GM12878 (cell line): Measurements from ENCODE around the gene EMILIN2. TPM values are rescaled to one million over a fixed set of nuclear protein-coding genes. Genes with fewer than 3 reads are reported as not detected.

Experiments
- ATAC-seq: fragments of 200-7000 bp; cut with Tn5 transposase; 3 replicates; pipeline ENCODE4 v1.9.1; 2020; ENCODE audit warnings: mild to moderate bottlenecking, moderate library complexity
- BruUV-seq: library from RNA; stranded (reverse); fragments of 400-500 nt; replicated peaks from 2 replicates; lab custom pipeline; 2021; lab: Mats Ljungman, UMichigan
- CTCF ChIA-PET: fragments of 300-600 bp; sonication (Branson Sonifier 250); formaldehyde crosslinking; extraction: SDS; loops from one replicate; lab custom pipeline; 2021; ENCODE audit warnings: inconsistent platforms; lab: Yijun Ruan, JAX
- POLR2A ChIA-PET: fragments of 350-600 bp; formaldehyde crosslinking; extraction: SDS; loops from one replicate; lab custom pipeline; 2021; ENCODE audit warnings: inconsistent platforms; lab: Charles Lee
- RAD21 ChIA-PET: fragments of 300-600 bp; sonication (Branson Sonifier 250); formaldehyde crosslinking; loops from one replicate; lab custom pipeline; 2023; ENCODE audit warnings: antibody characterized with exemption; ENCODE audit not compliant: unreplicated experiment; lab: Charles Lee
- SMC1A ChIA-PET: fragments of 300-600 bp; sonication (Branson Sonifier 250); formaldehyde crosslinking; loops from one replicate; lab custom pipeline; 2023; ENCODE audit not compliant: unreplicated experiment, uncharacterized antibody; lab: Charles Lee
- DNase-seq: peaks from one replicate; pipeline ENCODE4 v3.0.0-alpha.2; 2011; ENCODE audit warnings: low read depth, low spot score
- FAIRE-seq: peaks from 3 replicates; lab custom pipeline; 2011; peaks lifted over from hg19 to GRCh38; lab: Jason Lieb, UNC
- H2AFZ ChIP-seq: 2 replicates; pipeline ENCODE4 v1.6.0; 2011; ENCODE audit warnings: low read depth, low read length, control low read depth; ENCODE audit not compliant: control insufficient read depth
- H3K27ac ChIP-seq: 2 replicates; pipeline ENCODE4 v1.5.1; 2011; ENCODE audit warnings: control low read depth; ENCODE audit not compliant: control insufficient read depth, insufficient read depth
- H3K27me3 ChIP-seq, 2 experiments: replicated peaks in 1 of 2; 2 replicates each; pipeline versions ENCODE4 v1.6.0 to v1.6.1; 2011; ENCODE audit warnings: low read length in 1 of 2; ENCODE audit not compliant: control insufficient read depth in 2 of 2, insufficient read depth in 2 of 2
- H3K36me3 ChIP-seq, 2 experiments: 2 replicates each; pipeline ENCODE4 v1.5.1; 2011; ENCODE audit warnings: low read length in 1 of 2; ENCODE audit not compliant: control insufficient read depth in 2 of 2, insufficient read depth in 2 of 2
- H3K4me1 ChIP-seq: 2 replicates; pipeline ENCODE4 v1.6.1; 2011; ENCODE audit warnings: mild to moderate bottlenecking, low read length, moderate library complexity, mixed read lengths; ENCODE audit not compliant: control insufficient read depth, insufficient read depth
- H3K4me2 ChIP-seq: 2 replicates; pipeline ENCODE4 v1.6.0; 2011; ENCODE audit warnings: control low read depth; ENCODE audit not compliant: control insufficient read depth, insufficient read depth
- H3K4me3 ChIP-seq: fragments of 200-600 bp; sonication (generic); 2 replicates; pipeline ENCODE4 v1.5.1; 2016
- H3K79me2 ChIP-seq: 2 replicates; pipeline ENCODE4 v1.6.0; 2011; ENCODE audit warnings: low read length; ENCODE audit not compliant: control insufficient read depth, insufficient read depth
- H3K9ac ChIP-seq: 2 replicates; pipeline ENCODE4 v1.8.0; 2011; ENCODE audit warnings: low read length, control low read depth, mixed read lengths; ENCODE audit not compliant: control insufficient read depth, insufficient read depth
- H3K9me3 ChIP-seq: replicated peaks from 3 replicates; pipeline ENCODE4 v1.5.1; 2011; ENCODE audit warnings: mild to moderate bottlenecking, low read length; ENCODE audit not compliant: control insufficient read depth, insufficient read depth
- H4K20me1 ChIP-seq: 2 replicates; pipeline ENCODE4 v1.6.0; 2011; ENCODE audit not compliant: control insufficient read depth, insufficient read depth
- FOXM1 ChIP-seq: IDR thresholded peaks from 2 replicates; pipeline ENCODE4 v1.6.1; 2012; ENCODE audit warnings: low read depth, mild to moderate bottlenecking, inconsistent platforms, low read length, moderate library complexity
- JUND ChIP-seq: IDR thresholded peaks from 2 replicates; pipeline ENCODE4 v1.6.1; 2012; ENCODE audit warnings: low read depth, mild to moderate bottlenecking, low read length, improper control_type of control experiment, moderate library complexity
- MTA2 ChIP-seq: fragments of 450-650 bp; IDR thresholded peaks from 2 replicates; pipeline ENCODE4 v1.6.1; 2016; ENCODE audit warnings: low read depth, mild to moderate bottlenecking, moderate library complexity
- MXI1 ChIP-seq: fragments of 150-350 bp; IDR thresholded peaks from 2 replicates; pipeline ENCODE4 v1.6.1; 2011; ENCODE audit warnings: low read depth, mild to moderate bottlenecking, inconsistent platforms, low read length, improper control_type of control experiment
- PKNOX1 ChIP-seq: fragments of 450-650 bp; IDR thresholded peaks from 2 replicates; pipeline ENCODE4 v1.6.1; 2016; ENCODE audit warnings: mild to moderate bottlenecking
- RCOR1 ChIP-seq: conservative IDR thresholded peaks from 2 replicates; pipeline ENCODE4 v1.6.1; 2012; ENCODE audit warnings: low read depth, low read length, improper control_type of control experiment
- STAT1 ChIP-seq: fragments of 450-650 bp; conservative IDR thresholded peaks from 2 replicates; pipeline ENCODE4 v1.6.1; 2014; ENCODE audit warnings: antibody characterized with exemption, mild to moderate bottlenecking
- WRNIP1 ChIP-seq: IDR thresholded peaks from 2 replicates; pipeline ENCODE4 v1.6.1; 2011; ENCODE audit warnings: low read depth, low read length, improper control_type of control experiment, borderline replicate concordance
- YBX1 ChIP-seq: fragments of 450-650 bp; IDR thresholded peaks from 2 replicates; pipeline ENCODE4 v1.6.1; 2016; ENCODE audit warnings: antibody characterized with exemption
- ZNF274 ChIP-seq: IDR thresholded peaks from one replicate; pipeline ENCODE4 v1.8.0; 2011; ENCODE audit not compliant: insufficient read length, insufficient read depth
- WGBS: methylation state at CpG from one replicate; pipeline ENCODE4 v1.1.6; 2016; ENCODE audit warnings: low lambda C conversion rate; ENCODE audit not compliant: insufficient replicate concordance, insufficient coverage; ENCODE audit errors: missing lambda C conversion rate; 5-methylcytosine and 5-hydroxymethylcytosine counted together
- in situ Hi-C: fragments of 300-500 bp; cut with MboI; formaldehyde crosslinking; loops from 9 replicates; pipeline ENCODE4 v1.14.3; 2018; ENCODE audit warnings: mixed read lengths
- intact Hi-C: fragments of 100-400 bp; cut with micrococcal nuclease; formaldehyde crosslinking; loops from one replicate; pipeline ENCODE4 v1.14.2; 2022; ENCODE audit not compliant: unreplicated experiment
- polyA plus RNA-seq, 11 experiments: library from polyadenylated mRNA; depleted of rRNA in 4 of 11; unstranded in 6 of 11; stranded (reverse) in 5 of 11; fragments of >200 nt; fragmentation: Nextera tagmentation in 4 of 11; fragmentation: Illumina TruSeq in 1 of 11; extraction: Ambion mirVana in 4 of 11; extraction: Trizol in 1 of 11; gene quantifications; 1 replicate in 1 of 11; 2 replicates in 10 of 11; pipeline versions ENCODE4 v1.2.1 to v1.2.3, GENCODE V29; 2011 to 2016; ENCODE audit warnings: inconsistent platforms in 2 of 11, missing spikeins in 2 of 11, low read depth in 1 of 11
- total RNA-seq, 4 experiments: library from RNA; depleted of rRNA in 3 of 4; stranded (reverse); fragments of >200 nt in 3 of 4; fragmentation: Illumina TruSeq in 1 of 4; extraction: Trizol in 1 of 4; gene quantifications; 2 replicates each; pipeline versions ENCODE4 v1.2.1 to v1.2.3, GENCODE V29; 2013 to 2021
- TF ChIP-seq, protein P1 (sequence below): IDR thresholded peaks from 2 replicates; pipeline ENCODE4 v1.6.1; 2011; ENCODE audit warnings: borderline replicate concordance, low read depth, mild to moderate bottlenecking, moderate library complexity, low read length; ENCODE audit not compliant: insufficient read depth, poor library complexity, severe bottlenecking
- TF ChIP-seq, protein P2 (sequence below): IDR thresholded peaks from 2 replicates; pipeline ENCODE4 v1.6.1; 2011; ENCODE audit warnings: mild to moderate bottlenecking, low read depth, low read length, moderate library complexity; ENCODE audit not compliant: insufficient replicate concordance

EMILIN2 gene
- total and polyA plus RNA-seq, 10 of the 15 experiments (the other 5 are each of a cell fraction or from before 2014, with no cell fraction given) = 0.58 to 18.4 (median 5.9) TPM

- intact Hi-C loops = no loop called here
- in situ Hi-C loops = no loop called here
- CTCF ChIA-PET = interaction anchor here (0.6 to 1.3 kb wide), 4 partner anchors 51 to 338 kb away, joined by 3 to 5 read pairs (median 4); no protein-coding TSS in a partner anchor
- no peak overlapping the region for H3K9ac ChIP-seq
- DNase-seq (no peak), FAIRE-seq (no peak), ATAC-seq (no peak)
- no peak overlapping the region; the same call in 1 of the 2 replicates for H3K4me3 ChIP-seq
- no peak overlapping the region for H3K27ac ChIP-seq
- no peak overlapping the region for H3K4me2 ChIP-seq
- no peaks in the 10 kb centered on the region for H3K27me3 ChIP-seq
- SMC1A ChIA-PET = interaction anchor here (0.8 kb wide), 1 partner anchor 26 kb away, joined by 3 read pairs; no protein-coding TSS in a partner anchor
- no peaks in the 10 kb centered on the region; the same call in 1 of the 2 replicates for H3K4me1 ChIP-seq
- POLR2A ChIA-PET = interaction anchor here (1.4 kb wide), 1 partner anchor 8 kb away, joined by 4 read pairs; no protein-coding TSS in a partner anchor
- no peak for TF ChIP-seq MTA2
- no peak for TF ChIP-seq RCOR1
- peaks cover 16% of the 10 kb centered on the region for H3K79me2 ChIP-seq
- H4K20me1 ChIP-seq = no peaks in the 10 kb centered on the region
- H3K36me3 ChIP-seq = peaks cover 8 to 10% of the 10 kb centered on the region in 2 experiments
- WGBS = 87% methylated on average over 9 of the region's 9 CpGs
- H3K9me3 ChIP-seq = no peaks in the 10 kb centered on the region
- H2AFZ ChIP-seq = no peak overlapping the region
- RAD21 ChIA-PET = no interaction called here
- no TSS peak for BruUV-seq
These were observed 61.5 kb downstream of the EMILIN2 start for GRCh38 chr18:2908166-2908945.

DNA sequence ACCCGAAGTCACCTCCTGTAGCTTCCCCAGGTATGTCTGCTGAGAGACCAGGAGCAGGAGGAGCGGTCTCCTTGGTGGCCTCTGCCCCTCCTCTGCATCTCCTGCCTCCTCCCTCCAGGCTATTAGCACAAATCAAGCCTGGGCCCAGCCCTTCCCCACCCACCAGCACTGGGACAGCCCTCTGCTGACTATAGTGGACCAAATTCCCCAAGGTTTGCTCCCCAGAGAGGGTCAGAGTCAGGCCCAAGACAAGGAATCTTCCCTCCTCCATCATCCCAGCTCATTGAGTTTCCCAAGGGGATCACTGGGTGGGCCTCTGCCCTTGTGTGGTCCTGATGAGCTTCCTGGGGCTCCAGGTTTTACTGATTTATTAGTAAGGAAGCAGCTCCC is 62.1 kb downstream of the EMILIN2 start:
- in situ Hi-C loops (no loop called here), intact Hi-C loops (no loop called here)
- Histone ChIP-seq H3K4me3 (no peak overlapping the region), H3K27ac (no peak overlapping the region), H2AFZ (no peak overlapping the region), H3K9ac (no peak overlapping the region), H3K27me3 (no peaks in the 10 kb centered on the region), H3K4me2 (no peak overlapping the region), H3K9me3 (no peaks in the 10 kb centered on the region), H3K4me1 (no peaks in the 10 kb centered on the region; the same call in 1 of the 2 replicates), H3K36me3 (peaks cover 8 to 11% of the 10 kb centered on the region in 2 experiments), H4K20me1 (no peaks in the 10 kb centered on the region), H3K79me2 (peaks cover 16% of the 10 kb centered on the region)
- ChIA-PET POLR2A (no interaction called here), RAD21 (no interaction called here), CTCF (interaction anchor here (1.2 kb wide), 1 partner anchor 338 kb away, joined by 3 read pairs; no protein-coding TSS in a partner anchor), SMC1A (interaction anchor here (0.8 kb wide), 1 partner anchor 26 kb away, joined by 3 read pairs; no protein-coding TSS in a partner anchor)
- FAIRE-seq = no peak
- no peak for ATAC-seq
- DNase-seq = no peak
- whole genome bisulfite sequencing = 45% methylated on average over 2 of the region's 2 CpGs
- no TSS peak for BruUV-seq
- TF ChIP-seq ZNF274 (no peak), STAT1 (no peak), YBX1 (no peak), FOXM1 (no peak), WRNIP1 (no peak), MXI1 (no peak), RCOR1 (no peak), JUND (no peak), PKNOX1 (no peak)
- TF ChIP-seq, protein P1, sequence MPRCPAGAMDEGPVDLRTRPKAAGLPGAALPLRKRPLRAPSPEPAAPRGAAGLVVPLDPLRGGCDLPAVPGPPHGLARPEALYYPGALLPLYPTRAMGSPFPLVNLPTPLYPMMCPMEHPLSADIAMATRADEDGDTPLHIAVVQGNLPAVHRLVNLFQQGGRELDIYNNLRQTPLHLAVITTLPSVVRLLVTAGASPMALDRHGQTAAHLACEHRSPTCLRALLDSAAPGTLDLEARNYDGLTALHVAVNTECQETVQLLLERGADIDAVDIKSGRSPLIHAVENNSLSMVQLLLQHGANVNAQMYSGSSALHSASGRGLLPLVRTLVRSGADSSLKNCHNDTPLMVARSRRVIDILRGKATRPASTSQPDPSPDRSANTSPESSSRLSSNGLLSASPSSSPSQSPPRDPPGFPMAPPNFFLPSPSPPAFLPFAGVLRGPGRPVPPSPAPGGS = no peak
- TF ChIP-seq, protein P2, sequence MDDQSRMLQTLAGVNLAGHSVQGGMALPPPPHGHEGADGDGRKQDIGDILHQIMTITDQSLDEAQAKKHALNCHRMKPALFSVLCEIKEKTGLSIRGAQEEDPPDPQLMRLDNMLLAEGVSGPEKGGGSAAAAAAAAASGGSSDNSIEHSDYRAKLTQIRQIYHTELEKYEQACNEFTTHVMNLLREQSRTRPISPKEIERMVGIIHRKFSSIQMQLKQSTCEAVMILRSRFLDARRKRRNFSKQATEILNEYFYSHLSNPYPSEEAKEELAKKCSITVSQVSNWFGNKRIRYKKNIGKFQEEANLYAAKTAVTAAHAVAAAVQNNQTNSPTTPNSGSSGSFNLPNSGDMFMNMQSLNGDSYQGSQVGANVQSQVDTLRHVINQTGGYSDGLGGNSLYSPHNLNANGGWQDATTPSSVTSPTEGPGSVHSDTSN = no peak
